ENCODE data around the gene HABP4. TPM values are rescaled to one million over a fixed set of nuclear protein-coding genes. Genes with fewer than 3 reads are reported as not detected.

The HABP4 gene, protein sequence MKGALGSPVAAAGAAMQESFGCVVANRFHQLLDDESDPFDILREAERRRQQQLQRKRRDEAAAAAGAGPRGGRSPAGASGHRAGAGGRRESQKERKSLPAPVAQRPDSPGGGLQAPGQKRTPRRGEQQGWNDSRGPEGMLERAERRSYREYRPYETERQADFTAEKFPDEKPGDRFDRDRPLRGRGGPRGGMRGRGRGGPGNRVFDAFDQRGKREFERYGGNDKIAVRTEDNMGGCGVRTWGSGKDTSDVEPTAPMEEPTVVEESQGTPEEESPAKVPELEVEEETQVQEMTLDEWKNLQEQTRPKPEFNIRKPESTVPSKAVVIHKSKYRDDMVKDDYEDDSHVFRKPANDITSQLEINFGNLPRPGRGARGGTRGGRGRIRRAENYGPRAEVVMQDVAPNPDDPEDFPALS
- 10.4 and 13.5 TPM in 2 replicates for total RNA-seq

DNA sequence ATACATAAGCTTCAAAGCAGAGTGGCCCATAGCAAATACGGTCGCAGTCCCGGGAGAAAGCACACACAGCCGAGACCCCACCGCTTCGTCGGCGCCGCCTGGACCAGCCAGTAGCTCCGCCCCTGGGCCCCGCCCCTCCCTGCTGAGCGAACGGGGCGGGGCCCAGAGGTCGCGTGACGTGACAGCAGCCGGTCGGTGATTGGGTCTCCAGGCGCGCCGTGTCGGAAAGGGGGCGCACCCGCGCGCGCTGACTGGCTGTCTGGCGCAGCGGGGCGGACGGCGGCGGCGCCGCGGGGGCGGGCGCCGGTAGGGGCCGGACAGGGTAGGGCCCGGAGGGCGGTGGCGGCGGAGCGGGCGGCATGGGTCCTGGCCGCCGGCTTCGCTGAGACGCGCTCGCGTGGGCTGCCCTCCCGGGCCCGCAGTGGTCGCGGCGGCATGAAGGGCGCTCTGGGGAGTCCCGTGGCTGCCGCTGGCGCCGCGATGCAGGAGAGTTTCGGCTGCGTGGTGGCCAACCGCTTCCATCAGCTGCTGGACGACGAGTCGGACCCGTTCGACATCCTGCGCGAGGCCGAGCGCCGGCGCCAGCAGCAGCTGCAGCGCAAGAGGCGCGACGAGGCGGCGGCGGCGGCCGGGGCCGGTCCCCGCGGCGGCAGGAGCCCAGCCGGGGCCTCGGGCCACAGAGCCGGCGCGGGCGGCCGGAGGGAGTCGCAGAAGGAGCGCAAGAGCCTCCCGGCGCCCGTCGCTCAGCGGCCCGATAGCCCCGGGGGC, at the start of gene HABP4:
HABP4 (plus strand) TSS at position 325 of the 768 bp plus-strand sequence; CDS start at position 436, 111 bp downstream.
- no peak for DNase-seq (ENCODE audit: extremely low read depth, low read depth, low spot score)

DNA sequence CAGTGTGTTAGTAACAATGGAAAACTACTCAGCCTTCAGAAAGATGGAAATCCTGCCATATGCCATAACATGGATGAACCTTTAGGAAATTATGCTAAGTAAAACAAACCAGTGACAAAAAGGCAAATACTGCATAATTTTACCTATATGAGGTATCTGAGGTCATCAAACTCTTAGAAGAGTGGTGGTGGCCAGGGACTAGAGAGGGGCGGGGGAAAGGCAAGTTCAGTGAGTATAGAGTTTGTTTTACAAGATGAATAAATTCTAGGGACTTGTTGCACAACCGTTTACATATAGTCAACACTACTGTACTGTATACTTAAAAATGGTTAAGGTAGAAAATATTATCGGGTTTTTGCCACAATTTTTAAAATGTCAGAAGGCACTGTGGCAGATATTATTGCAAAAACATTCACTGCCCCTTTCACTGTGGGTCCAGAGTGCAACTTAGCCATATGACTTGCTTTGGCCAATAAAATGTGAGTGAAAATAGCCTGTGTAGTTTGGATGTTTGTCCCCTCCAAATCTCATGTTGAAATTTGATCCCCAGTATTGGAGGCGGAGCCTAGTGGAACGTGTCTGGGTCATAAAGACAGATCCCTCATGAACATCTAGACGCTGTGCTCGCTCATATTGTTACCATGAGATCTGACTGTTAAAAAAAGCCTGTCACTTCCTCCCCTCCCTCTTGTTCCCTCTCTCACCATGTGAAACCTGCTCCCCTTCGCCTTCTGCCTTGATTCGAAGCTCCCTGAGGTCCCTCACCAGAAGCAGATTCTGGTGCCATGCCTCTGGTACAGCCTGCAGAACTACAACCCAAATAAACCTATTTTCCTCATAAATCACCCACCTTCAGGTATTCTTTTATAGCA, 41.3 kb upstream of the HABP4 start:
- no peak for DNase-seq (ENCODE audit: extremely low read depth, low read depth, low spot score)

DNA sequence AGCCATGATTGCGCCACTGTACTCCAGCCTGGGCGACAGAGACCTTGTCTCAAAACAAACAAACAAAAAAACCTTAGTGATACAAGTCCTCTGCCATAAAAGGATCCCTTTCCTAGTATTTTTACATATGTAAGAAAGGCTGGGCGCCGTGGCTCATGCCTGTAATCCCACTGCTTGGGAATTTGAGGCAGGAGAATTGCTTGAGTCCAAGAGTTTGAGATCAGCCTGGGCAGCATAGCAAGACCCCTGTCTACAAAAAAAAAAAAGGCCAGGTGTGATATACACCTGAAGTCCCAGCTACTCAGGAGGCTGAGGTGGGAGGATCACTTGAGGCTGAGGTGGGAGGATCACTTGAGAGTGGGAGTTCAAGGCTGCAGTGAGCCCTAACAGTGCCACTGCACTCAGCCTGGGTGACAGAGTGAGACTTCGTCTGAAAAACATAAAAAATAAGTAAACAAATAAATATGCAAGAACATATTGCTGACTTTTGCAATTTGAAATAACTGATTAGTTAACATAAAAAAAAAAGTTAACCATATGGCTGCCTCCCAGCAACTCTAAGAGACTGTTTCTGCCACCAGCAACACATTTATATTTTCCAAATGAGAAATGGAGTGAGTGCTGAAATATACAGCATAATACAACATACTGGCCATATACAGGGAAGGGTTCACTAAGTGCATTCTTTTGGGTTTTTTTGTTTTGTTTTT, 38.7 kb upstream of the HABP4 start:
- DNase-seq (ENCODE audit: extremely low read depth, low read depth, low spot score), result no peak

DNA sequence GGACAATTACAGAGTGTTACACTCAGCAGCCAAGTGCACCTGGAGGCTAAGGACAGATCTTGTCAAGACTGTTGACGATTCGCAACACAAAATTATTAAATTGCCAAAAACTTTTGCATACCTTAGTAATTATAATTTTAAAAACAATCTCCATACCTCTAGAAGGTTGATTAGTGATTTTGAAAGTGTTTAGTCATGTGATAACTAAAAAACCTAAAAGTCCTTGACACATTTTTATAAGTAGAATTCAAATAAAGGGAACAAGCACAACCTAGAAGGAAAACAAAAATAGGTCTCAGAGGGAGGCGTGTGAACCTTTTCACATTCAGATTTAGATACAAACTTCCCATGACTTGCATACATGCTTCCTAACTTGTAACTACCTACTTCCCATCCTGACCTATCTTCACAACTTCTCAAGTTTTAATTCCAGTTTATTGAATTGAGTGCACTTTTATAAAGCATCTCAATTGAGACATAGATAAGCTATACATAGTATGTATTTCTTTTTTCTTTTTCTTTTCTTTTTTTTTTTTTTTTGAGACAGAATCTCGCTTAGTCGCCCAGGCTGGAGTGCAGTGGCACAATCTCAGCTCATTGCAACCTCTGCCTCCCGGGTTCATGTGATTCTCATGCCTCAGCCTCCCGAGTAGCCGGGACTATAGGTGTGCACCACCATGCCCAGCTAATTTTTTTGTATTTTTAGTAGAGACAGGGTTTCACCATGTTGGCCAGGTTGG, 37.6 kb upstream of the HABP4 start:
- DNase-seq (ENCODE audit: extremely low read depth, low read depth, low spot score), result no peak

DNA sequence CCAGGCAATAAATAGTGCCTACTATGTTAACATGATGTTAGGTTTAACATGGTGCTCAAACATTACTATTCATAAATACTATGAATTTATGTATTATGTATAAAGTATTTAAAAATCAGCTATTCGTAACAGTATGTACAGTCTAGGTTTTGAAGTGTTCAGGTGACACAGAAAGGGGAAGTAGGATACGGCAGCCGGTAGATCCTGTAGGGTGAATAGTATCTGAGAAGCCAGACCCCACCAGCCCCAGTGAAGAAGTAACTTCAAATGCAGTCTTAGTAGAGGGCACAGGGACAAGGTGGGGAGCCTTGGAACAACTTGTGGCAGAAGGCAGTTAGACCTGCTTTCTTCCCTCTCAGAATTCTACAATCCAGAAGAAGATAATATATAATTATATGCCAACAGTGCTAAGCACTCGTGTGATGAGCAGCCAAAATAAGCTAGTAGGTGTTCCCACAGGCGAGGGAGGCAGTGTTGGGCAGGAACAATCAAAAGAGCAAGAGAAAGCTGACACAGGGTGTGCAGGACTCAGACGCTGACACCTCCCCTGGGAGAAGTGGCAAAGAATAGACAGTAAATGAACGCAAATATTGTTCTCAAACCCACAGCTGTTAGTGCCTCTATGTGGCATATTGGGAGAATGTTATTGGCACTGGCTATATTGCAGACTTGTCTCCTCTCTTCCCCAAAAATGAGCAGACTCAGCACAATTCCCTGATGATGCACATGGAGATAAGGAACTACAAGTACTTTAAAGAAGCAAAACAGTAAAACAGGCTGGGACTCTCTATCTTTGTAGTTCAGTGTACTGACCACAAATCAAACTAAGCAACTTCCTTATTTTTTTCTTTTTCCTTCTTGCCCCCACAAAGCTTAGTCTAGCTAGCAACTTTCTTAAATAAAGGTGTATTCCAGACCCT, 36.4 kb upstream of the HABP4 start:
- no peak for DNase-seq (ENCODE audit: extremely low read depth, low read depth, low spot score)

DNA sequence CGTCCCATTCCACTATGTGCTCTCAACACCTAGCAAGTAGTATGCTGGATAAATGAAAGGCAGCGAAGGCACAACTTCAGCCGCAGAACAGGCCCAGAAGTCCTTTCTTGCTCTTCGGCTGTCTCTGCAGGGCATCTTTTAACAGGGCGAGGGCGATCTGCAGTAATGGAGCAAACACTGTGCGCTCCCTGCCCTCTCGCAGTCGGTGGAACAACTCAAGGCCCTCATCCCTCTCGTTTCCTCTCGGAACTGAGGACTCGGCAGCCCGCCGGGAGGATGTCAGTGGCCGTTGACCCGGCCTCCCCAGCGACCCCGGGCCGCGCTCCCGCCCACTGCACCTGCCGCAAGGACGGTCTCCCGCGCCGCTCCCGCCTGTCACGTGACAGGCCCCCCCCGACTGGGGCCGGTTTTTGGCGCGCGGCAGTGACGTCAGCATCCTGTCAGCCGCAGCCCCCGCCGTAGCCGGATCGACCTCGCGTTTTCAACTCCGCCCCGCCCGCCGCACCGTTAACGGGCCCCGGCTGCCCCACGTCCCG, 32.9 kb upstream of the HABP4 start:
- DNase-seq (ENCODE audit: extremely low read depth, low read depth, low spot score), result no peak

DNA sequence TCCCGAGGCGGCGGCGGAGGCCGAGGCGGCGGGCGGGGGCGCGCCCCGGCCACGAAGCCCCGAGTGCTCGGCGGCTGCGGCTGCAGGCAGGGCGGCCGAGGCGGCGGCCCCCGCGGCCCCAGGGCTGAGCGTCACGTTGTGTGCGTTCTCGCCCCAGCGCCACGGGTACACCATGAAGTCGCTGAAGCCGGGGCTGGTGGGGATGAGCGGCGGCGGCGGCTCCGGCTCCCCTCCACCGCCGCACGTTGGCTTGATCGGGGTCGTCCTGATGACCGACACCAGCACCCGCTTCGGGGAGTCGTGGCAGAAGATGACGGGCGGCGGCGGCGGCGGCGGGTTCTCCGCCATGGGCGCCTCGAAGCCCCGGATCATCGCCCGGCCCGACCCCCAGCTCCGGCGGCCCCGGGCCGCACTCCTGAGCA, 32.3 kb upstream of the HABP4 start:
- DNase-seq (ENCODE audit: extremely low read depth, low read depth, low spot score), result no peak

DNA sequence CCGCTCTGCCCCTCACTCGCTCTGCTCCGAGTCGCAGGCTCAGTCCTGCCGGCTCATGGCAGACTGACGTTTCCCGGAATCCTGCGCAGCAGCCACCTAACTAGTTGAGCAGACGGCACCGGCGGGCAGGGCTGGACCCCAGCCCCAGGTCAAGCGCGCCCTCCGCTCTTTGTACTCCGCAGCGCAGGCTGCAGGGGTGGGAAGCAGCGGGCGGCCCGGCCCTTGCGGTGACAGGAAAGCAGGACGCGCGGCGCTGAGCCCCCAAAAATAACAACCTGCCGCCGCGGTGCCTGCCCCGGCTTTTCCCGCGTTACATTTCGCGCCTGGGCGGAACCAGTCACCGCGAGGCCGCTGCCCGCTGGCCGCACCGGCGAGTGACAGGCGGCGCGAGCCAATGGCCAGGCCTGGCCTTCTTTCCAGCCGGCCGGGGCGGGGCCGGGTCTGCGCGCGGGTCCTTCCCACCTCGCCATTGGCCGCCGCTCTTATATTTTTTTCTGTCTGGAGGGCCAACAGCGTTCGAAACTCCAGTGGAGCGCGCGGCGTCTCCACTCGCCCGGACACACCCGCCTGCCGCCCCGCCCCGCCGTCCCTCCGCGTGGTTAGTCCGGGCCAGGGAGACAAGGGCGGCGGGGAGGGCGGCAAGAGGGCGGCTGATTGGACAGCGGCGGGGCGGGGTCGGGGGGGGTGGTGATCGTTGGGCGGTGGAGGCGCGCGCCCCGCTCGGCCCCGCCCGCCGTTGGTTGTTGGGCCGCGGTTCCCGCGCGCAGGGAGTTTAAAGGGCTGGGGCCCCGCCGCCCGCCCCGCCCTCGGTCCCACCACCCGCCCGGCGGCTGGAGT, 31.7 kb upstream of the HABP4 start, which contains the start of gene ZNF367:
ZNF367 (minus strand) TSS at position 288 of the 837 bp plus-strand sequence. CDS start 338 bp downstream, outside the sequence.
- no peak for DNase-seq (ENCODE audit: extremely low read depth, low read depth, low spot score)

DNA sequence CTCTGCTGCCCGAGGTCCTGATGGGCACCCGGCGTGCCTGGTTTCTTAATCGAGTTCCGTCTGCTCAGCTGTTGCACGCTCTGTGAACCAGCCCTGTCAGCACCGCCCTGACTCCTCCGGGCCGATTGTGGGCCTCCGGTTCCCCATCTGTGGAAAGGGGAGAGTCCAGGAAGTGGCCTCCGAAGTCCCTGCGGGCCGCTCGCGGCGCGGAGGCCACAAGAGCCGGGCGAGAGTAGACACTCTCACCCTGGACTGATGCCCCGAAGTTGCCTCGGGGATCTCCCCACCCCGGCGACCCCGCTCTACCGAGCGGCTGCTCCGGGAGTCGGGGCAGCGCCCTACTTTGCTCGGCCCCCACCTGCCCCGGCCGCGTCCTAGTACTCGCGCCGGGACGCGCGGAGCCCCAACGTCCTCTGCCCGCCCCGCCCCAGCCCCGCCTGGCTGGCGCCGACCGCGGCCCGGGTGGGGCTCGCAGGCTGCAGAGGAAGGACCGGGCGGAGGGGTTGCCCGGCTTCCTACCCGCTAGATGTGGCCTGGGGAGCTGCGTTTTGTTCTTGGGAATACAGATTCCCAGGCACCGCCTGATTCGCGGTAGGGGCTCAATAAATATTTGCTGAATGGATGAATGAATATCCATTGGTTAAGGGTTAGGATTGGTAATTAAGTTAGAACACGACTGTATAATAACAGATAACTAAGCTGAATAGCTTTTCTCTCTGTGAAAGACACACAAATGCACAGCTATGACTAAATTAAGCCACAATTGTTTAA, 30.9 kb upstream of the HABP4 start:
- DNase-seq (ENCODE audit: extremely low read depth, low read depth, low spot score), result no peak

DNA sequence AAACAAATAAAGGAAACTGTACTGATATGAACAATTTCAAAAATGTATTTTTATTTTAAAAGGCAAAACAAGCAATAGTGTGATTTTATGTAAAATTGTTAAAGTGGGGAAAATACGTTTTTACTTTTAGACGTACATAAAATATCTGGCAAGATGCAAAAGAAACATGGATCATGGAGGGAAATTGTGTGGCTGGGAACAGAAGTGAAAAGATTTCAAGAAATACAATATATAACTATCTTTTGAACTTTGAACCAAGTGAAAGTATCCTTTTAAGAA, 30.3 kb upstream of the HABP4 start:
- DNase-seq (ENCODE audit: extremely low read depth, low read depth, low spot score), result no peak

DNA sequence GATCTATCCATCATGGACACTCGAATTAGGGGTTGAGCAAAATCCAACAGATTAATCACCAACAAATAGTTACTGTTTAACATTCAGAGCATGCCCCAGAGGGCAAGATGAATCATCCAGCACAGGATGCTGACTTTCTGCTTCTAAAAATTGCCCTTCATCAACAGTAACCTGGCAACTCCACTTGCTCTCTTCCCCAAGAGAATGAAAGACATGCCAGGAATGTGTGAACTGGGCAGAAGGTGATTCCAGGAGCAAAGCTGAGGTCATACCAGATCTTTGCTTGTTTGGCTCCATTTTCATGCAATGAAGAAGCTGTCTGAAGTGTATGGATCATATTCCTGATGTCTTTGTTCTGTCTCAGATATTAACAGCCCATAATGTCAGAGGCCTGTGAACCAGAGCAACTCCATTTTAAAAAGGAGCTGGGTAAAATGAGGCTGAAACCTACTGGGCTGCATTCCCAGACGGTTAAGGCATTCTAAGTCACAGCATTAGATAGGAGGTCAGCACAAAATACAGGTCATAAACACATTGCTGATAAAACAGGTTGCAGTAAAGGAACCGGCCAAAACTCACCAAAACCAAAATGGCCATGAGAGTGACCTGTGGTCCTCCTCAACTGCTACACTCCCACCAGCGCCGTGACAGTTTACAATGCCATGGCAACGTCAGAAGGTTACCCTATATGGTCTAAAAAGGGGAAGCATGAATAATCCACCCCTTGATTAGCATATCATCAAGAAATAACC, 29.3 kb upstream of the HABP4 start:
- peak; percentile 96 for DNase-seq (ENCODE audit: extremely low read depth, low read depth, low spot score)

DNA sequence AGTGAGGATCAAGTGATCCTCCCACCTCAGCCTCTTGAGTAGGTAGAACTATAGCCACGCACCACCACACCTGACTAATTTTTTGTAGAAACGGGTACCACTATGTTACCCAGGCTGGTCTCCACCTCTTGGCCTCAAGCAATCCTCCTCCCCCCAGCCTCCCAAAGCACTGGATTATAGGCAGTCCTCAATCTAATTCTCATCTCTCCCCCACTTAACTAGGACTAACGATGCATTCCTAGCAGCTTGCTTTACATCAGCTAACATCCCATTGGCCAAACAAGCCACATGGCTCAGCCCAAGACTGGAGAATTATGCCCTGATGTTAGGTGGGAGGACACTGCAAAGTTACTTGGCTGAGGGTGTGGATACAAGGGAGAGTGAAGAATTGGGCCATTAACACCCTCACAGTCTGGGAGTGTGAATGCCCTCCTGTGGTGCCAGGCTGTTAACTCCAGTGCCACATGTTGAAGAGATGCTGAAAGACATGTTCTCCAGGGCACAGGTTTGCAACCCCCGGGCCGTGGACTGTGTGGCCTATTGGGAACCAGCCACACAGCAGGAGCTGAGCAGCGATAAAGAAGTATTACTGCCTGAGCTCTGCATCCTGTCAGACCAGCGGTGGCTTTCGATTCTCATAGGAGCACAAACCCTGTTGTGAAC, 26.5 kb upstream of the HABP4 start:
- no peak for DNase-seq (ENCODE audit: extremely low read depth, low read depth, low spot score)

DNA sequence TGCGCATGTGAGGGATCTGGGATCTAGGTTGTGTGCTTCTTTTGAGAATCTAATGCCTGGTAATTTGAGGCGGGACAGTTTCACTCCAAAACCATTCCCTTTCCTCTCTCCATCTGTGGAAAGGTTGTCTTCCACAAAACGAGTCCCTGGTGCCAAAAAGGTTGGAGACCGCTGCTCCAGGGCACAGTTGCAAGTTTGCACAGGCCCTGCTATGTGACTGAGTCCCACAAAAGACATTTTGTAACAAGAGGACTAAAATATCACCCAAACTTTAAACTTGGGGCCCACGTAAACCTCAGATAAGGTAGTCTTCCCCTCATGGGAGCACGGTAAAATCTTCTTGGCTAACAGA, 26.0 kb upstream of the HABP4 start:
- DNase-seq (ENCODE audit: extremely low read depth, low read depth, low spot score), result no peak

DNA sequence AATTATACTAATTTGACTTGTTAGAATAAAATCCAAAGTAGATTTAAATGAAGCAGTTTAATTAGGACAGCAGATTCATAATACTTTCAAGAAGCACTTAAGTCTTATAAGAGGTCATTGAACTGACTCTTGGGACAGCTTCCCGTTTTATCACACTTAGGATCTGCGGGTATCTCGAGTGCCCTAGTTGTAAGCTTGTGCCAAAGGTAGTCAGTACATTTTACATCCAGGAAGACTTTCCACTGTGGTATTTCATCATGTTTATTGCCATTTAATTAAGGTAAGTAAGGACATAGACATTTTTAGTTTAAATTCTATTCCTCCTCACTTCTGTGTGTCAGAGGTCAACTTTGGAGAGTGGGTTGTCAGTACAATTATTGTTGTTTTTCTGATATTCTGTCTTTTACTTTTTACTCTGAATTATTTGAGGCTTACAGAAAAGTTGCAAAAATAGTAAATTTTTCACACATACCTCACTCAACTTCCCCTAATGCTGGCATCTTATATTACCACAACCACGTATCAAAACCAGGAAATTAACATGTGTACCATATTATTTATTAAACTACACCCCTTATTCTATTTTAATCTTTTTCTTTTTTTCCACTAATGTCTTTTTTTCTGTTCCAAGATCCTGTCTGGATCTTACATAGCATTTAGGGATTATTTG, 24.3 kb upstream of the HABP4 start:
- DNase-seq (ENCODE audit: extremely low read depth, low read depth, low spot score), result no peak

DNA sequence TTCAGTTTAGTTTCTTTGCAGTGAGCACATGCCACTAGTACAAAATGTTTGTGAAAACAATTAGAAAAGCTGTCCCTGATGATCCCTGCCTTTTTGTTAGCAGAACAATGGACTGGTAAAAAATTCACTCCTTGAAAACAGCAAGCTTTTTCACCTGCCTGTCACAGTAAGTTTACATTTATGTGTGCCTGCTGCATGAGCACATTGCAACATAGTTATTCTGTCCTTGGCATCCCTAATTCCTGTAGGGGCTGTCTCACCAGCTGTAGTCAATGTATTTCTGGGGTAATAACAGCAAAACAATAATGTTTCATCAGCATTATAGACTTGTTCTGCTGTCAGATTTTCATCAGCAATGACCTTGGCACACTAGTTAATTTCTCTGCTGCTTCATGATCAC, 20.2 kb upstream of the HABP4 start:
- no peak for DNase-seq (ENCODE audit: extremely low read depth, low read depth, low spot score)
